GM19467 (cell line): ENCODE measurements around the gene TOP2B.

ENCODE experiments used
- ATAC-seq: cut with Tn5 transposase; IDR thresholded peaks from one replicate; pipeline ENCODE4 v1.9.1; 2021; ENCODE audit warnings: mild to moderate bottlenecking, moderate library complexity; ENCODE audit not compliant: unreplicated experiment

TOP2B gene

DNA sequence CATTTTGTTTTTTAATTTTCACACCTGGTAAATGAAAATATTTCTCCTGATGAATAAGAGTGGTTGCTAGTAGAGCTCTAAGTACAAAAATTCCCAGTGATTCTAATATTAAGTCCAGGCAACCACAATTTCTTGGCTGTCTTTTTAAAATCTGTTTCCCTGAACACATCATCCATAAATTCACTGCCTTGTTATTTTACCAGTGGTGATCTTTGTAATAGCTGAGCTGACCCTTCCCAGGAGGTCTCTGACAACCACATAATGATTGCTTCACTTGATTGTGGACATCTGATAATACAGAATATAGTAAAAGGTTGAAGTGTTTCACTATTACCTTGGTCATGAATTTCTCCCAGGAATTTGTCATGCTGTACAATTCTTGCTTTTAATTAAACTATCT, 13.9 kb upstream of the TOP2B start:
- no peak for ATAC-seq

DNA sequence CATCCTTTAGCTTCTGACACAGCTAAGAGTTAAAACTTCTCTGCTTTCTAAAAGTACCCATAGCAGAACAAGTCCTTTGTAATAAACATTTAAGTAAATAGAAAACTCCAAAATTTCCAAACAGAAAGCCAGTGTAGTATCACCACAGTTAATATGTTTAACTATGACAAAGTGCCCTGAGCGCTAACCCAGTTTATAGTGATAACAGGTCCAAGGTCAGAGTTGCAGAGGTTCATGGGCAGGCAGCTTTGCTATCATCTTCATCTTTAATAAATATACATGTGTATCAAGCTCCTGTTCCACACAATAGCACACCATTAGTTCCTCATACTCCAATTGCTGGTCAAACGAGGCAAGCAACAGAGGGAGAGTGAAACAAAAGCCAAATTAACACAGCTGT, 12.4 kb upstream of the TOP2B start:
- no peak for ATAC-seq

DNA sequence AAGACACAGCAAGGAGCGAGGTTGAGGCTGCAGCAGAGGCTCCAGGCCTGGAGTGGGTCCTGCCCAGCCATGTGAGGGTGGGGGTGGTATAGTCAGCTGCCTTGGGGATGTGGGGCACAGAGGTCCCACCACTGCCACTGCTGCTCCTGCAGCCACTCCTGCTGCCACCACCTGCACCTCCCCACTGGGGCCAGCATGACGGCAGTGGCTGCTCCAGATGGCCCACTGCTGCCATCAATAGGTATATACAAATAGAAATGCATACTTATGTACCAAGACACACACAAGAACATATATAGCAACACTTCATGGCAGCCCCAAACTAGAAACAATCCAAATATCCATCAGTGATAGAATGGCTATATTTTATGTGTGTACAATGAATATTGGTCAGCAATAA, 10.0 kb upstream of the TOP2B start:
- ATAC-seq, result no peak

DNA sequence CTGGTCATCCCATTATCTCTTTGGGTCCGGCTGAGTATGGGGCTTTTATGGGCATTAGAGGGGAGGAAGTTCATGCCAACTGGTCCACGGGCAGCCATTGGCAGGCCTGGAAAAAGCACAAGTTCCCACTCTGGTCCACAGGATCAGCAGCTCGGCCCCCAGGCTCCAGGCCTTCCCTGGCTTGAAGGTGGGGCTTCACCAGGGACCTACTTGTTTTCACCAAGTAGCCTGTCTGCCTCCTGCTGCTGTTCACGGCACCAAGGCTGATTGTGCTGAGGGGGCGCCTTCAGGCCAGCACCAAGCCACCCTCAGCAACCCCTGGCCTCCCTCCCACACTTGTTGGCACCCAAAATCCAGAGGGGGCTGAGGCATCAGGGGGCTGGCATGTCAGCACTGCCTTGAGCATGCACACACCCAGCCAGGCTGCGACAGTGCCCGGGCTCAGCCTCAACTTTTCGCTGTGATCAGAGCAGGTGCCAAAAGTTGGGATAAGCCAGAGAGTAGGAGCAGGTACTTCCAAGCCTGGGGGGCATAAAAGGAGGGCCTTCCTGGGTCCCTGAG, 9.1 kb upstream of the TOP2B start:
- ATAC-seq, result no peak

DNA sequence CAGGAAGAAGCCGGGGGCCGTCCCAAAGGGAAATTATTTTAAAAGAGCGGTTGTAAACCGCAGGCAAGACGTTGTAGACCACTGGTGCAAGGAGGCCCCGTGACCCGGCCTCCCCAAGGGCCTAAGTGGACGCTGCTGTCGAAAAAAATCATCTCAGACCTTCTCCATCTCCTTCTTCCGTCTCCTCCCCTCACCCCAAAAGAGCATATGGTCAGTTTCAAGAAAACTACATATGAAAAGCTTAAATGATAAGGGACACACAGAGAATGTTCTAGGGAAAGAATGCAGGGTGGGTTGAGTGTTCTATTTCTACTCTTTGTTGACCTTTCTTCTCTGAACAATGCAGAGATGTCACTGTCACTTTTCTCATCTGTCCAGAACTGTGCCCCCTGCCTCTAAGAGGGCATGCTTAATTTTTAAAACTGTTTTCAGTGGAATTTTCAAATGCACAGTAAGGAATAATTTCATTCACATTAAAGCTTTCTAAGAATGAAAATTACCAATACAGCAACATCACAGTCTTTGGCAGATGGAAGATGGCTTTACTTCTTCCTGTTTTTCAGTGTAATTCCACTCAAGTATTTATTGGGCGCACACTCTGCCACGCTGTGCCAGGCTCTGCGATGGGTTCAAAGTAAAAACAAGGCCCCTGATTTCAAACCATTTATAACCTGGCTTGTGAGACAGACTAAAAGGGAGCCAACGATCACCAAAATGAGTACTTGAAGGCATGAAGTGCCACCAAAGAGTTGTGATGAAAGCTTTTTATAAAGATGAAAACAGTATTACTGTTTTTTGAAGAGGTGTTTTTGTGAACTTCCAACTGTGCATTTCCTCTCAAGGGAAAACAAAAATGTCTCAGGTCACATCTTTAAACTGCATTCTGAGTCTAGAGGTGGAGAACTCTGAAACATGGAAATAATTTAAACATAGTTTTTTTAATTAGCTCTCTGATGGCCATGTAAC, 891 bp upstream of the TOP2B start:
- ATAC-seq, result peak; percentile 24

DNA sequence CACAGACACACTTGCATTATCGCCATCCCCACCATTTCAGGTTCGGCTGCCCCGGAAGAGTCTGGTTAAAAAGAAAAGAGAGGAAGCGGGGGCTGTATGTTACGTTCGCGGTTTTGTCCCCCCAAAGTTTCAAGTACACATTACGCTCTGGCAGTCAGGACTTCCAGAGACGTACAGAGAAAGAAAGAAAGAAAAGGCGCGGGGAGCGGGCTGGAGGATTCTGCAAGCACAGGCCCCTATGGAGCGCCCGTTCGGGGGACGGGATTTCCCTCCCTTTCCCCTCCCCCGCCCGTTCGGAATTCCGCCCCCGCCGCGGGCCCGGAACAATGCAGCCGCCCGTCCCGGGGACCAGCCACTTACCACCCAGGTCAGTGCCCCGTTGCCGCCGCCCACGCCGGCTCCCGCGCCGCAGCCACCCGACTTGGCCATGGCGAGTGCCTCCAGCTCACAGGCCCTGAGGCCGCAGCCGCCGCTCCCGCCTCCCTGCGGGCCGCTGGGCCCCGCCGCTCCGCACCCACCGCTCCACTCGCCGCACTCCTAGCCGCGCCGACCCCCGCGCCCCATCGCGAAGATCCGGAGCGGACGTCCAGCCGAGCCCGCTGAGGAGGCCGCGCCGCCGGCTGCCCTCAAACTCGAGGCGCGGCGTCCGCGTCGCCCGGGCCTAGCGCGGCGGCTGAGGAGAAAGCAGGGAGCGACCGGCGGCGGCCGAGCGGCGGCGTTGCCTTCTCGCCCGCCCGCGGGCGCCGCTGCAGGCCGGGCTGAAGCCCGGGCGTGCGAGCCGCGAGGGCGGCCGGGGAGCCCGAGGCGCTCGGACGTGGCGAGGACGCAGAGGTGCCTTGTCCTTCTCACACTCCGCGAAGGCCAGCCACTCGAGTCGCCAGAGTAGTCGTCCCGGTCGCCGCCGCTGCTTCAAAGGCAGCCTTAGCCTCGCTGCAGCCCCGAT, 567 bp downstream of the TOP2B start:
- peak; percentile 27 for ATAC-seq

DNA sequence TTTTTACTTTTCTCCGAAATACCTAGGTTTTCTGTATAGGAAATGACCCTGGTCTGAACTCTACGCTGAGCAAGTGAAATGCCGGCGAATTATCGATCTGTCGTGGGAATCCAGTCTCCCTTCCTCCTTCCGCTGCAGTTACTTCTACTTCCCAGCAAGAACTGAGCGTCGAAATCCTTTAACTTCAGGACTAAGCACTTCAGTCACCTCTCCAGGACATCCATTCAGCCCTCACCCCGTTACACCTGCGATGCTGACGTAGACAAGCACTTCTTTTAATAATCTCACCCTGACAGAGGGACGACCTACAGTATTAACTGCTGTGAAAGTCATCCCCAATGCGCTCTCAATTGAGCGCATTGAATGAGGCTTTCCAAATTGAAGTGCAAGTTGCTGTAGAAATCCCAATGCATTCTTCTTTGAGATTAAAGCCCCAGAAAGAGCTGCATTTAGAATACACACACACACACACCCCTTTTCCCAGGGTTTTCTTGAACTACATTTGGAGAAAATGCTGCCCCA, 1.3 kb downstream of the TOP2B start:
- no peak for ATAC-seq

DNA sequence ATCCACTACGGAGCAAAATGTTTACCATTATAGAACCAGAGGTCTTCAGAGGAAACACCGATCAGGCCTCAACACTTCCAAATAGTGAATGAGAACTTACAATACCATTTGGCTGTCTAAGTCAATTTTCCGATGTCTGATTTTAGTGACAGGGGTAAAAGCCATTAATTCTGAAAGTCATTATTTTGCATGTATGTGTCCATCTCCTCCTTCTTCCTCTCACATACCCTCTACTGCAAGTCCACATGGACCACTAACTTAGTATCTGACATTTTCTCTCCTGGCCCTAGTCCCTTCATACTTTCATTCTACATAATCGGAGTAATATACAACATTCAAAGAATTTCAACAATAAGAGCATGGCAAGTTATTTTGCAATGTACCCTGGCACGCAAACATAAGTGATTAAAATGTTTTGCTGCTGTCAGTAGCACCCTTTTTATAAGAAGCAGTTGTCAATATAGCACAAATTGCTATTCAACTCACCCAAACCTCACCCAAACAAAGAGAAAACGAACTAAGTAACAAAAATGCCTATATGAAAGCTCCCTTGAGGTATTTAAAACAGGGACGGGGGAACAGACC, 1.9 kb downstream of the TOP2B start:
- no peak for ATAC-seq

DNA sequence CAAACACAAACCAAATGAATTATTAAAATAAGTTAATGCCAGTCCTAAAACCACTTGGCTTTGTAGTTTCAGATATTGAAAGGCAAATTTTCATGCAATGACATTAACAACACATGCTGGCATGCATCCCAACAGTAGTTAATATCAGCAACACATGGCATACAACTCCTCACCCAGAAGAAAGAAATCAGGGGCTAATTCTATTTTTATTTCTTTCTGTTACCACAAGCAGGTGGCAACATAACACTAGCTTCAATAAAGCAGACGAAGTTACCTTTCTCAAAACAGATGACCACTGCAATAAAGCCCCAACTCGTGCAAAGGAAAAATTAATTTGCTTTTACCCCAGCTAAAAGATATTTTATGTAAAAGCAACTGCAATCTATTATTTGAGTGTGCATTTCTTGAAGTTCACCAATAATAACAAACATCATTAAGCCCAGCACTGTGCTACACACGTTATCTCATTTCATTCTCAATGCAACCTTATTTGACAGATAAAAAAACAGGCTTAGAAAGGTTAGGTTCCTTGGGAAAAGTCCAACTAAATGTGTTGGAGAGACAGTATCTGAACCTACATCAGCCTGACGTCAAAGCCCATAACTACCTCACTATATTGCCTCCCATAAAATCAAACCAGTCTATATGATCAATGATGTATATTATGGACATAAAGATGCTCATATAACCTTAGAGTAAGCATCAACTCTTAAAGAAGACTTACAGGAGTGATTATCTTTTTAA, 2.8 kb downstream of the TOP2B start:
- ATAC-seq, result no peak

DNA sequence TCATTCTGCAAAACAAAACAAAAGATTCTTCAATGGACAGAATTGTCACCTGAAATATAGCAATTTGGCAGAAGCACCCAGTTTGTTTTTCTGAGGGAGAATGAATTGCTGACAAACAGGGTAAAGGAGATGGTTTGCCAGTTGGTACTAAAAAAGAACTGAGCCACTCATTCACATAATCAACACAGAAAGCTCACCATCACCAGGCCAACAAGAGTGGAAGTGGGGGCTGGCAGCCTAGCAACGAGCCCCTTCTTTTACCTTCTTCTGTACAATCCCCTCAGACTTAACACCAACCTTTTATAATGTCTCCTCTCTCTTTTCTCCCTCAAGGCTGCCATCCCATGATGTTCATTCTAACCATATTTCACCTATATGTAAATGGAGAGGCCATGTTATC, 5.9 kb downstream of the TOP2B start:
- no peak for ATAC-seq

DNA sequence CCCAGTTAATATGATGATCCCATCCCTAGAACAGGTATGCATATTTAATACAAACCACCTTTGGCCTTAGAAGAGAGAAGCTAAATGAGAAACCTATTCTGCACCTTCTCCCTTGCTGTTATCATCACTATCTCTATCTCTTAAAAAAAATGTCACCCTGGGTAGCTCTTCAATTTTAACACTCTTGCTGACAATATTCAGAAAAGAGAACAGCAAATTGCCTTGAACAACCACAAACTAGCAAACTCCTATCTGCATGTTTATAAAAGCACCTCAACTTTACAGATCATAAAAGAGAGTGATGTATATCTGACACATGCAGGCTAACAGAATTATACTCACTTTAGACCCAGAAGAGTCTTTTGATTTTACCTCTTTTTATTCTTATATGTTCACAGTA, 7.4 kb downstream of the TOP2B start:
- no peak for ATAC-seq

DNA sequence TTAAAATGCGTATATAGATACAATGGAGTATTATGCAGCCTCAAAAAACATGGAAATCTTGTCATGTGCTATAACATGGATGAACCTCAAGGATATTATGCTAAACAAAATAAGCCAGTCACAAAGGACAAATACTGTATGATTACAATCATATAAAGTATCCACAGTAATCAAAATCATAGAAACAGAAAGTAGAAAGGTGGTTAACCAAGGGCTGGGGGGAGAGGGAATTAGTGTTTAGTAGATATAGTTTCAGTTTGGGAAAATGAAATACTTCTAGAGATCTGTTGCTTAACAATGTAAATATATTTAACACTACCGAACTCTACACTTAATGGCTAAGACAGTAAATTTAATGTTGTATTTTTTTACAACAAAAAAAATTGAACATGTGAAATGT, 9.0 kb downstream of the TOP2B start:
- ATAC-seq, result no peak

DNA sequence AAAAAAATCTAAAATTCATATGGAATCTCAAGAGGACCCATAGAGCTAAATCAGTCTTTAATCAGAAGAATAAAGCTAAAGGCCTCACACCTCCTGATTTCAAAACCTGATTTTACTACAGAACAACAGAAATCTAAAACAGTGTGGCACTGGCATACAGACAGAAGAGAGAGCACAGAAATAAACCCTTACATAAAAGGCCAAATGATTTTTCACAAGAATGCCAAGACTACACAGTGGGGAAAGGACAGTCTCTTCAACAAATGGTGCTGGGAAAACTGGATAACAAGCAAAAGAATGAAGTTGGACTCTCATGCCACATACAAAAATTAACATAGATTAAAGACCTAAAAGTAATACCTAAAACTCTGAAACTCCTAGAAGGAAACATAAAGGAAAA, 10.1 kb downstream of the TOP2B start:
- no peak for ATAC-seq

DNA sequence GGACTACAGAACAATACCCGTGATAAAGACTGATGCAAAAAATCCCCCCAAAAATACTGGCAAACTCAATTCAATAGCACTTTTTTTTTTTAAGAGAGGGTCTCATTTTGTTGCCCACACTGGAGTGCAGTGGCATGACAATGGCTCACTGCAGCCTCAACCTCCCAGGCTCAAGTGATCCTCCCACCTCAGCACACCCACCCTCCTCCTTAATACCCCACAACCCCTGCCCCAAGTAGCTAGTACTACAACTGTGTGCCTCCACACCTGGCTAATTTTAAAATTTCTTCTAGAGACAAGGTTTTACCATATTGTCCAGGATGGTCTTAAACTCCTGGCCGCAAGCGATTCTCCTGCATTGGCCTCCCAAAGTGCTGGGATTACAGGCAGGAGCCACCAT, 11.4 kb downstream of the TOP2B start:
- no peak for ATAC-seq

DNA sequence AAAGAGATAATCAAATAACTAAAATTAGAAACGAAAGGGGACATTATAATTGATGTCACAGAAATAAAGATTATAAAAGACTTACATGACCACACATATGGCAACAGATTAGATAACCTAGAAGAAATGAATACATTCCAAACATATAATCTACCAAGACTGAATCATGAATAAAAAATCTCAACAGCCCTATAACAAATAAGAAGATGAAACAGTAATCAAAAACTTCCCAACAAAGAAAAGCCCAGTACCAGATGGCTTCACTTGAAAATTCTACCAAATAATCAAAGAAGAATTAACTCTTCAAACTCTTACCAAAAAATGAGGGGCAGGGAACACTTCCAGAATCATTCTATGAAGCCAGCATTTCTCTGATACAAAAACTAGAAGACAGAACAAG, 11.8 kb downstream of the TOP2B start:
- ATAC-seq, result no peak

DNA sequence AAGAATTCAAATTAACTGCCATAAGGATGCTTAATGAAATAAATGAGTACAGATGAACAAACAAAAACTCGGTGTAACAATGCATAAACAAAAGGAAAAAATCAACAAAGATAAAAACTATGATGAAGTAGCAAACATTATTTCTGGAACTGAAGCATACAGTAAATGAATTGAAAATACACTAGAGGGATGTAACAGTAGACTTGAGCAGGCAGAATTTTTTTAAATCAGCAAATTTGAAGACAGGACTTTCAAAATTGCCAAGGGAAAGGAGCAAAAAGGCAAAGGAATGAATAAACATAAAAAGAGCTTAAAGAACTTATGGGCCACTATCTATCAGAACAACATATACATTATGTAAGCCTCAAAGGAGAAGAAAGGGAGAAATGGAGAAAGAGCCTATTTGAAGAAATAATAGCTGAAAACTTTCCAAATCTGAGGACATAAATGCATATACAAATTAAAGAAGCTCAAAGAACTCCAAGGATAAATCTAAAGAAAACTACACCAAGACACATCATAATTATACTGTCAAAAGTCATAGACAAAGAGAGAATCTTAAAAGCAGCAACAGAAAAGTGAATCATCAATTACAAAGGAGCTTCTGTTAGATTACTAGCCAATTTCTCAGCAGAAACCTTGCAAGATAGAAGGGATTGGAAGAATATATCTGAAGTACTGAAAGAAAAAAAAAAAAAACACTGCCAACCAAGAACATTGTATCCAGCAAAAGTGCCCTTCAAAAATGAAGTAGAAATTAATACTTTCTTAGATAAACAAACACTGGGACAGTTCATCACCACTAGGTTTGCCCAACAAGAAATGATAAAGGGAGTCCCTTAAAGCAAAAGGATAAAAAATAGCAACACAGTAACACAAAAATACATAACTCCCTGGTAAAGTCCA, 15.5 kb downstream of the TOP2B start:
- ATAC-seq, result no peak

DNA sequence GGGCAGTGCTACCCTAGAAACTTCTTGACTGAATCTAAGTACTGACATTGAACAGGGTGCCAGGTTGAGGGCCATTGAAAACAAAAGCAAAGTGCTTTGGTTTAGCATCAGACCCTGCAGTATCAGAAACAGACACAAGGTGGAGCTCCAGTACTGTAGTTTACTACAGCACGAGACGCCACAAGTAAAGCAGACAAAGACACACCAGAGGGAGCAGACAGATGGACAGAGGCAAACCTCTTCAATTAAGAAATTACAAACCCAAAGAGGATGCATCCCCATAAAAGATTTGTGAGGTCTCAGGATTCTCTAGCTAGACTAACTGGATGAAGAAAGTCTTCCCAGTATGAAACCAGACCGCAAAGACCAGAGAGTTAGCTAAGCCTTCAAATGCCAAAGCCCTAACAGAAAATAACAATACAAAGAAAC, 16.6 kb downstream of the TOP2B start:
- peak; percentile 93 for ATAC-seq

DNA sequence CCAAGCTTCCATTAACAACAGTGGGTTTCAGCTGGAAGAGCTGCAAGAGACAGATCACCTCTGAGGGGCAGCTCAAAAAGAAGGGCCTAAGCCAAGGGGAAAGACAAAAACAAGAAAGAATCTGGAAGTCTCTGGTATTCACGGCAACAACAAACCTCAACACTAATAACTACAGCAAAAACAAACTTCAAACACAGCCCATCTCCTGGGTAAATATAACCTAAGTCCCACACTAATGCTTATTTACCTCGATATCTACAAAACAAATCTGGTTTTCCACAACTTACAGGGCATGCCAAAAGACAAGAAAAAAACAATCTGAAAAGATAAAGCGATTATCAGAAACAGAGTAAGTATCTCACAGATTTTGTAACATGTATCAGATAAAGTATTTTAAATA, 29.7 kb downstream of the TOP2B start:
- no peak for ATAC-seq

DNA sequence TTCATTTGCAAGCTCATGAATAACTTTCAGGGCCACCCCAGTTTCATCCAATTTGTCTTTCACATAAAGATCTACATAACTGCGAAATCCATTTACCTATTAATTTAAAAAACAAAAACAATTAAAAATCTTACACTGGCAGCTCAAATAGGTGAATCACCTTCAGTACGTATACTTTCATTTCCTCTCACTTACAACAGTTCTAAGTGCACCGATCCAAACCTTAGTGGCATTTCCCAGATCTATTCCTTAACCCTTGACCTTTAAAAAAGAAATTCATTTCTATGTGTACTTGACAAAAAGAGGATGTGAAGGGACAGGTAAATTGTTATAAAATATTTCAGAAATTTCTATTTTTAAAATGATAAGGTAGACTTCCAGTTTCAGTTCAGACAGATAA, 30.8 kb downstream of the TOP2B start:
- ATAC-seq, result no peak
